Erythroblast (primary cell): ENCODE measurements around the gene PRCC.

Source experiments
- GATA1 ChIP-seq: IDR thresholded peaks from 2 replicates; pipeline ENCODE4 v1.6.1; 2011; ENCODE audit warnings: low read depth, mild to moderate bottlenecking, control low read depth, low read length, moderate library complexity
- POLR2A ChIP-seq: IDR thresholded peaks from 2 replicates; pipeline ENCODE4 v1.6.1; 2011; ENCODE audit warnings: mild to moderate bottlenecking, low read length

DNA sequence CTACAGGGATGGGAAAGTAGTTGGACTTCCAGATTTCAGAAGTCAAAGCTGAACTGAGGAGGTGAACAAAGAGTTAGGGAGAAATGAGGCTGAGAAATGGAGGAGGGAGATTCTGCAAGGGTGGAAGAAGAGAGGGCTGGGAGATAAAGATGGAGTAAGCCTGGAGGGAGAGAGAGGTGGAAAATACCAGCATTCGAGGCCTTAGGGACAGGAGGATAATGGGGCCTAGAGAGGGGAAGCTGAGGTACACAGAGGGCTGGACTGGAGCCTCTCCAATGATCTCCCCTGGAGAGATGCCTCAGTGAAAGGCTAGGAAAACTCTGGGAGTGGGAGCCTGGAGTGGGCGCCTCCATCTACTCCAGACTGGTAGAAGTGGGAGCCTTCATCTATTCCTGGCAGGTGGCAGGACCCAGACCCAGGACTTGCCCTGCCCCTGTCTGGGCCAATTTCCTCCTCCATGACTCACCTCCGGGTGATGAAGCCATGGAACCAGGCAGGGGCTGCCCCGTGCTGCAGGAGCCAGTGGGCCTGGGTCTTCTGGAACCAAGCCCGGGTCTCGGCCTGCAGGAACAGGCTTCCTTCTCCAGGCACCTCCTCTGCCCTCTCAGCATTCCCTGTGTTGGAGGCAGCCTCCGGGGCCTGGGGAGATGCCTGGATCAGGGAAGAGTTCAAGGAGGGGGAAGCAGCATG lies 47.4 kb downstream of the PRCC start:
- TF ChIP-seq POLR2A = no peak
- no peak for TF ChIP-seq GATA1
